ENCODE measurements around the gene GSTCD.
"Not testable (repeated sequence)": the region's sequence is repeated elsewhere in the genome, so short reads cannot be mapped to it uniquely, and the experiment has no call there.

GRCh38 chr4:105729895-105730294, 21.3 kb downstream of the GSTCD start:
- TF ChIP-seq, protein P1, sequence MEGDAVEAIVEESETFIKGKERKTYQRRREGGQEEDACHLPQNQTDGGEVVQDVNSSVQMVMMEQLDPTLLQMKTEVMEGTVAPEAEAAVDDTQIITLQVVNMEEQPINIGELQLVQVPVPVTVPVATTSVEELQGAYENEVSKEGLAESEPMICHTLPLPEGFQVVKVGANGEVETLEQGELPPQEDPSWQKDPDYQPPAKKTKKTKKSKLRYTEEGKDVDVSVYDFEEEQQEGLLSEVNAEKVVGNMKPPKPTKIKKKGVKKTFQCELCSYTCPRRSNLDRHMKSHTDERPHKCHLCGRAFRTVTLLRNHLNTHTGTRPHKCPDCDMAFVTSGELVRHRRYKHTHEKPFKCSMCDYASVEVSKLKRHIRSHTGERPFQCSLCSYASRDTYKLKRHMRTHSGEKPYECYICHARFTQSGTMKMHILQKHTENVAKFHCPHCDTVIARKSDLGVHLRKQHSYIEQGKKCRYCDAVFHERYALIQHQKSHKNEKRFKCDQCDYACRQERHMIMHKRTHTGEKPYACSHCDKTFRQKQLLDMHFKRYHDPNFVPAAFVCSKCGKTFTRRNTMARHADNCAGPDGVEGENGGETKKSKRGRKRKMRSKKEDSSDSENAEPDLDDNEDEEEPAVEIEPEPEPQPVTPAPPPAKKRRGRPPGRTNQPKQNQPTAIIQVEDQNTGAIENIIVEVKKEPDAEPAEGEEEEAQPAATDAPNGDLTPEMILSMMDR (IDR thresholded peaks at IDR 0.05) = not testable (repeated sequence)
- not testable (repeated sequence) for TF ChIP-seq POLR2A (IDR thresholded peaks at IDR 0.05)

All from prostate gland (tissue), 2 donors.